A549 (cell line): ENCODE measurements around the gene SPTB.

Experiments used
- CBX8 ChIP-seq: fragments of 200-600 bp; sonication (generic); IDR thresholded peaks from 2 replicates; pipeline ENCODE4 v1.6.1; 2016
- ESRRA ChIP-seq: fragments of 150-350 bp; IDR thresholded peaks from 2 replicates; pipeline ENCODE4 v1.6.1; 2014; ENCODE audit warnings: mild to moderate bottlenecking, low read length, borderline replicate concordance
- HOXB5 ChIP-seq: fragments of 250-450 bp; sonication (Bioruptor Pico); IDR thresholded peaks from 2 replicates; pipeline ENCODE4 v1.5.0; 2020; ENCODE audit warnings: mild to moderate bottlenecking, moderate library complexity
- KDM1A ChIP-seq: fragments of 200-600 bp; sonication (generic); IDR thresholded peaks from 2 replicates; pipeline ENCODE4 v1.6.1; 2016; ENCODE audit warnings: low read depth, mild to moderate bottlenecking
- MAFK ChIP-seq: fragments of 450-650 bp; IDR thresholded peaks from 2 replicates; pipeline ENCODE4 v1.6.1; 2014; ENCODE audit not compliant: partially characterized antibody
- MAZ ChIP-seq: fragments of 150-350 bp; IDR thresholded peaks from 2 replicates; pipeline ENCODE4 v1.6.1; 2014; ENCODE audit warnings: antibody characterized with exemption, low read depth, low read length, borderline replicate concordance
- POLR2A ChIP-seq: IDR thresholded peaks from 2 replicates; pipeline ENCODE4 v1.6.1; 2012; ENCODE audit warnings: mild to moderate bottlenecking, low read length
- RCOR1 ChIP-seq: fragments of 150-350 bp; IDR thresholded peaks from 2 replicates; pipeline ENCODE4 v1.6.1; 2014; ENCODE audit warnings: antibody characterized with exemption, low read length, low read depth
- SREBF2 ChIP-seq: fragments of 450-650 bp; IDR thresholded peaks from 2 replicates; pipeline ENCODE4 v1.6.1; 2014; ENCODE audit warnings: mild to moderate bottlenecking, moderate library complexity
- ZC3H11A ChIP-seq: fragments of 450-650 bp; IDR thresholded peaks from 2 replicates; pipeline ENCODE4 v1.6.1; 2014; ENCODE audit warnings: antibody characterized with exemption, mild to moderate bottlenecking
- ZFP36 ChIP-seq: fragments of 450-650 bp; IDR thresholded peaks from 2 replicates; pipeline ENCODE4 v1.6.1; 2014; ENCODE audit warnings: borderline replicate concordance; ENCODE audit not compliant: partially characterized antibody
- ZNF302 ChIP-seq: fragments of 250-450 bp; sonication (Bioruptor Pico); IDR thresholded peaks from 2 replicates; pipeline ENCODE4 v1.9.0; 2021; ENCODE audit warnings: inconsistent platforms, mild to moderate bottlenecking, moderate library complexity
- TF ChIP-seq, protein P1 (sequence below): fragments of >200 bp; sonication (Bioruptor Twin); formaldehyde crosslinking; IDR thresholded peaks from 3 replicates; pipeline ENCODE4 v1.5.1; 2016

DNA sequence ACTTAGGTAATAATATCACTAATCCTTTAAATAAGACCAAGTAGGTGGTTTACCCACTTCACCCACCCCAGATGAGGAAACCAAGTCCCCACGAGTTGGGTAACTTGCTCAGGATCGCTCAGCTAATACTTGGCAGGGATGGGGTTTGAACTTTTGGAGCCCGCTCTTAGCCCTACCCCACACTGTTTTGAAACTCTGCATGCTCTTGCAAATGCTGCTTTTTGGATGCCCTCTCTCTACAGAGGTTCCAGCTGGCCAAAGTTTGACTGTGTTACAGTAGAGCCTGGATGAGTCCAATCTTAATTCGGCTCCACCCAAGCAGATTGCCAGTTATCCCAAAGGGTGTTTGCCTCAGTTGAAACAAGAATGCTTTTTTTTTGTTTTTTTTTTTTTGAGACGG lies 168.7 kb downstream of the SPTB start:
- TF ChIP-seq RCOR1 (no peak), MAFK (no peak), CBX8 (no peak), MAZ (no peak), HOXB5 (CRISPR knock-in tag) (no peak), POLR2A (no peak), SREBF2 (no peak), ZC3H11A (no peak), KDM1A (no peak), ZFP36 (no peak), ESRRA (no peak), ZNF302 (CRISPR knock-in tag) (no peak)
- TF ChIP-seq, protein P1, sequence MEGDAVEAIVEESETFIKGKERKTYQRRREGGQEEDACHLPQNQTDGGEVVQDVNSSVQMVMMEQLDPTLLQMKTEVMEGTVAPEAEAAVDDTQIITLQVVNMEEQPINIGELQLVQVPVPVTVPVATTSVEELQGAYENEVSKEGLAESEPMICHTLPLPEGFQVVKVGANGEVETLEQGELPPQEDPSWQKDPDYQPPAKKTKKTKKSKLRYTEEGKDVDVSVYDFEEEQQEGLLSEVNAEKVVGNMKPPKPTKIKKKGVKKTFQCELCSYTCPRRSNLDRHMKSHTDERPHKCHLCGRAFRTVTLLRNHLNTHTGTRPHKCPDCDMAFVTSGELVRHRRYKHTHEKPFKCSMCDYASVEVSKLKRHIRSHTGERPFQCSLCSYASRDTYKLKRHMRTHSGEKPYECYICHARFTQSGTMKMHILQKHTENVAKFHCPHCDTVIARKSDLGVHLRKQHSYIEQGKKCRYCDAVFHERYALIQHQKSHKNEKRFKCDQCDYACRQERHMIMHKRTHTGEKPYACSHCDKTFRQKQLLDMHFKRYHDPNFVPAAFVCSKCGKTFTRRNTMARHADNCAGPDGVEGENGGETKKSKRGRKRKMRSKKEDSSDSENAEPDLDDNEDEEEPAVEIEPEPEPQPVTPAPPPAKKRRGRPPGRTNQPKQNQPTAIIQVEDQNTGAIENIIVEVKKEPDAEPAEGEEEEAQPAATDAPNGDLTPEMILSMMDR, result no peak
